Spleen (tissue), 11 donors: ENCODE results near the gene GPATCH2. TPM values are rescaled to one million over a fixed set of nuclear protein-coding genes. Genes with fewer than 3 reads are reported as not detected.

ENCODE experiments used
- DNase-seq: peaks from one replicate; pipeline ENCODE4 v3.0.0-alpha.2; 2020
- H3K27ac ChIP-seq, 8 donors: fragments of 200-600 bp; sonication (generic) in 7 of 8; 1 replicate in 4 of 8; 2 replicates in 4 of 8; pipeline versions ENCODE4 v1.5.0 to v1.8.0; 2016 to 2021; ENCODE audit warnings: inconsistent platforms in 4 of 8, mild to moderate bottlenecking in 4 of 8, moderate library complexity in 1 of 8
- H3K27me3 ChIP-seq, 7 donors: fragments of 200-600 bp; sonication (generic) in 6 of 7; replicated peaks in 1 of 7; 1 replicate in 4 of 7; 2 replicates in 3 of 7; pipeline versions ENCODE4 v1.5.0 to v1.8.0; 2016 to 2021; ENCODE audit warnings: inconsistent platforms in 3 of 7, mild to moderate bottlenecking in 1 of 7
- H3K36me3 ChIP-seq, 6 donors: fragments of 200-600 bp; sonication (generic) in 5 of 6; 1 replicate in 4 of 6; 2 replicates in 2 of 6; pipeline versions ENCODE4 v1.5.0 to v1.8.0; 2016 to 2021; ENCODE audit warnings: inconsistent platforms in 2 of 6
- H3K4me1 ChIP-seq, 6 donors: fragments of 200-600 bp; sonication (generic) in 5 of 6; 1 replicate in 3 of 6; 2 replicates in 3 of 6; pipeline versions ENCODE4 v1.5.0 to v1.8.0; 2016 to 2021; ENCODE audit warnings: inconsistent platforms in 3 of 6
- H3K4me3 ChIP-seq, 8 donors: fragments of 200-600 bp; sonication (generic) in 7 of 8; 1 replicate in 4 of 8; 2 replicates in 4 of 8; pipeline versions ENCODE4 v1.5.0 to v1.8.0; 2016 to 2021; ENCODE audit warnings: inconsistent platforms in 4 of 8, mild to moderate bottlenecking in 4 of 8, moderate library complexity in 2 of 8
- H3K9me3 ChIP-seq, 8 donors: fragments of 200-600 bp; sonication (generic) in 7 of 8; 1 replicate in 4 of 8; 2 replicates in 4 of 8; pipeline versions ENCODE4 v1.5.0 to v1.8.0; 2016 to 2021; ENCODE audit warnings: inconsistent platforms in 4 of 8
- POLR2A ChIP-seq, 3 donors: fragments of 450-650 bp; IDR thresholded peaks; one replicate each; pipeline ENCODE4 v1.5.1; 2017; ENCODE audit warnings: antibody characterized with exemption in 3 of 3, mild to moderate bottlenecking in 1 of 3
- POLR2AphosphoS5 ChIP-seq, 3 donors: sonication (generic); formaldehyde crosslinking; IDR thresholded peaks; one replicate each; pipeline ENCODE4 v1.5.1; 2017; ENCODE audit warnings: antibody characterized with exemption in 3 of 3
- WGBS, 5 donors: extraction: QIAGEN DNeasy Blood & Tissue Kit in 3 of 5; methylation state at CpG; one replicate each; pipeline versions ENCODE4 v1.1.5 to v1.1.7; 2013 to 2018; 5-methylcytosine and 5-hydroxymethylcytosine counted together
- intact Hi-C: fragments of 100-400 bp; cut with DNase I; formaldehyde crosslinking; loops from one replicate; pipeline ENCODE4 v1.15.0; 2023; ENCODE audit warnings: low total_unique reads
- polyA plus RNA-seq, 3 donors: library from polyadenylated mRNA; stranded (reverse); fragments of 200-250 nt; gene quantifications; one replicate each; pipeline ENCODE4 v1.2.1, GENCODE V29; 2013
- total RNA-seq, 7 donors: library from RNA; depleted of rRNA in 3 of 7; stranded (reverse); fragments of >200 nt in 3 of 7; fragmentation: NEBNext Ultra II Directional in 4 of 7; extraction: Animal tissue kit (Norgen Biotek cat#: 25700) in 4 of 7; gene quantifications; one replicate each; pipeline versions ENCODE4 v1.1.0 to v1.2.1, GENCODE V29; 2016 to 2021
- TF ChIP-seq, protein P1 (sequence below), 11 experiments: fragments of 200-600 bp in 7 of 11; fragments of 450-650 bp in 4 of 11; sonication (generic) in 4 of 11; IDR thresholded peaks in 8 of 11; conservative IDR thresholded peaks in 3 of 11; 1 replicate in 7 of 11; 2 replicates in 4 of 11; pipeline versions ENCODE4 v1.4.0 to v1.8.0; 2016 to 2021; ENCODE audit warnings: antibody characterized with exemption in 11 of 11, inconsistent platforms in 4 of 11, mild to moderate bottlenecking in 1 of 11
- donor health status: healthy with polysubstance abuse.
- donor health status: DM: no; HTN: no; CAD: no; lungs with moderate emphysema.
- donor health status: DM: no; HTN: no; CAD: no.
- donor health status: Bipolar disorder and iron deficiency.
- donor health status: healthy.
- donor health status: DM: no; HTN: no; CAD: no.
- donor health status: DM: yes; HTN: yes; CAD: no.

GPATCH2 gene
- total and polyA plus RNA-seq, 10 donors = 2.7 to 24.2 (median 17.7) TPM

DNA sequence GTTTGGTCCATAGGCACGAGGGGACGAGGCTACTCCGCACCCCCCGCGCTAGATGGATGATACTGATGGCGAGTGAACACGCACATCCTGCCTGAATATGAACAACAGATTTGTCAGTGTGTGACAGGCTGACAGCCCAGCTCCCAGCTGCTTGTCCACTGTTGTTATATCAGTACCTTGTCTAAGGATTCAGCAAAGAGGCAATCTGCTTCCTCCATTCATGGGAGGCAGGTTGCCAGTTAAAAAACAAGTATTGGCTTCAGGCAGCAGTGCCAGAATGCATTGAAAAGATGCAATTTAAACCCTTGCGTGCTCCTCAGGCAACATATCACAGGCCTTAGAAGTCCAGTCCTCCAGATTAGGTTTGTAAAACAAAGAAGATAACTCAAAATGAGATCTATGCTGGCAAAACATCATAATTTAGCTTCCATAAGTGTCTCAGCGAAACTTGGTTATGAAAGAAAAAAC, 223.3 kb downstream of the GPATCH2 start:
- TF ChIP-seq, protein P1, sequence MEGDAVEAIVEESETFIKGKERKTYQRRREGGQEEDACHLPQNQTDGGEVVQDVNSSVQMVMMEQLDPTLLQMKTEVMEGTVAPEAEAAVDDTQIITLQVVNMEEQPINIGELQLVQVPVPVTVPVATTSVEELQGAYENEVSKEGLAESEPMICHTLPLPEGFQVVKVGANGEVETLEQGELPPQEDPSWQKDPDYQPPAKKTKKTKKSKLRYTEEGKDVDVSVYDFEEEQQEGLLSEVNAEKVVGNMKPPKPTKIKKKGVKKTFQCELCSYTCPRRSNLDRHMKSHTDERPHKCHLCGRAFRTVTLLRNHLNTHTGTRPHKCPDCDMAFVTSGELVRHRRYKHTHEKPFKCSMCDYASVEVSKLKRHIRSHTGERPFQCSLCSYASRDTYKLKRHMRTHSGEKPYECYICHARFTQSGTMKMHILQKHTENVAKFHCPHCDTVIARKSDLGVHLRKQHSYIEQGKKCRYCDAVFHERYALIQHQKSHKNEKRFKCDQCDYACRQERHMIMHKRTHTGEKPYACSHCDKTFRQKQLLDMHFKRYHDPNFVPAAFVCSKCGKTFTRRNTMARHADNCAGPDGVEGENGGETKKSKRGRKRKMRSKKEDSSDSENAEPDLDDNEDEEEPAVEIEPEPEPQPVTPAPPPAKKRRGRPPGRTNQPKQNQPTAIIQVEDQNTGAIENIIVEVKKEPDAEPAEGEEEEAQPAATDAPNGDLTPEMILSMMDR (IDR thresholded peaks at IDR 0.05 in 8 of 11, conservative IDR thresholded peaks at IDR 0.05 in 3 of 11) = no peak
- no peak for TF ChIP-seq POLR2AphosphoS5 (IDR thresholded peaks at IDR 0.05)
- TF ChIP-seq POLR2A (IDR thresholded peaks at IDR 0.05) = no peak
- intact Hi-C loops = no loop called here
- Histone ChIP-seq H3K9me3 (no peaks in the 10 kb centered on the region), H3K4me3 (no peak overlapping the region), H3K36me3 (no peaks in the 10 kb centered on the region), H3K4me1 (no peaks in the 10 kb centered on the region), H3K27ac (no peak overlapping the region), H3K27me3 (no peaks in the 10 kb centered on the region)
- DNase-seq = no peak
- WGBS, 5 donors = 74 to 86% (median 79%) methylated on average over 9 of the region's 9 CpGs

DNA sequence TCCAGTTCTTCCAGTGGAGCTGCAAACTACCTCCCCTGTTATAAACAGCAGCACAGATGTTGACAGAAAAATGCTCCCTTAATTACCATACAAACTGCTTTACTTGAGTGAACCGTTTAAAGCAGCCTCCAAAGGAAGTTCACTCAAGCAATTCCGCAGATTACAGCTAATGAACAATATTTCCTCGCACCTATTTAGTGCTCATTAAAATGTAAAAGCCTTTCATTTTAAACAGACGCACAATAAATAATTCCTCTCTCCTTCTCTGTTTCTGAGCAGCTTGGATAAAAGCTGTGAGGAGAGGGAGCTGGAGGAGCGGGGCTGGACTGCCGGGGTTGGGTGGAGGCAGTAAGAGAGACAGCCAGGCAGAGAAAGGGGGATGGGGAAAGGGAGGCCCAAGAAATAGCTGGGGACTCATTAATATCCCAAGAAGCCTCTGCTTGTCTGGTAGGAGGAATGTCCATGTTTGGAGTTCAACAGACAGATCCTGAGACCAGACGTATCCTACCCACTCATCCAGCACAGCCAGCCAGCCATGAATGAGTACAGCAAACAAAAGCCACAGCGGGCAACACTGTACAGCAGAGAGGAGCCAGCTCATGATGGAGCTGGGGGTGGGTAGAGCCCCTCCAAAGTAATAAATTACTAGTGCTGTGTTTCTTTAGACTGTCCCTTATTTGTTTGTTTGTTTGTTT, 227.7 kb downstream of the GPATCH2 start:
- Histone ChIP-seq H3K4me1 (no peaks in the 10 kb centered on the region), H3K36me3 (no peaks in the 10 kb centered on the region), H3K27me3 (peaks cover 0 to 5% (median 0%) of the 10 kb centered on the region in 7 donors), H3K9me3 (no peaks in the 10 kb centered on the region), H3K4me3 (no peak overlapping the region), H3K27ac (no peak overlapping the region)
- TF ChIP-seq, protein P1 (IDR thresholded peaks at IDR 0.05 in 8 of 11, conservative IDR thresholded peaks at IDR 0.05 in 3 of 11) = no peak
- no peak for TF ChIP-seq POLR2A (IDR thresholded peaks at IDR 0.05)
- no peak for TF ChIP-seq POLR2AphosphoS5 (IDR thresholded peaks at IDR 0.05)
- WGBS, 5 donors = 74 to 80% (median 77%) methylated on average over 8 of the region's 8 CpGs
- DNase-seq = no peak
- intact Hi-C loops = no loop called here

DNA sequence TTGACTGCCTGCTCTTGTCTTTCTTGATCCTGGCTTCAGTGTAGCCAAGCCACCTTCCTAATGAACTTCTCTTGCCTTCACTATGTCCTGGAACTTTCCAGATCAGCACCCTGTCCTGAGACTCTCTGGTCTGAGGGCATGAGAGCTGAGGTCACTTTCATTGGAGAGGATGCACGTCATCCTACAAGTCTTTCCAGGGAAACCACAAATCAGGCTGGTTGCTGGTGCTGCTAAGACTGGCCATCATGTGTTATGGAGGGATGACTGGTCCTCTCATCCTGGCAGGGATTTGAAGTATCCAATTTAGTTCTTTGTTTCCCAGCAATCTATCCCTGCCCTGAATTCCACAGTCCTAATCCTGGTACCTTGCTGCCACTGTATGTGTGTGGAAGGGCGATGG, 228.6 kb downstream of the GPATCH2 start:
- H3K4me3 ChIP-seq = no peak overlapping the region
- no peaks in the 10 kb centered on the region for H3K4me1 ChIP-seq
- H3K27ac ChIP-seq = no peak overlapping the region
- WGBS, 5 donors = 61 to 87% (median 65%) methylated on average over 2 of the region's 2 CpGs
- intact Hi-C loops = no loop called here
- no peaks in the 10 kb centered on the region for H3K36me3 ChIP-seq
- H3K27me3 ChIP-seq = peaks cover 0 to 5% (median 0%) of the 10 kb centered on the region in 7 donors
- TF ChIP-seq POLR2A (IDR thresholded peaks at IDR 0.05) = no peak
- TF ChIP-seq, protein P1 (IDR thresholded peaks at IDR 0.05 in 8 of 11, conservative IDR thresholded peaks at IDR 0.05 in 3 of 11) = no peak
- TF ChIP-seq POLR2AphosphoS5 (IDR thresholded peaks at IDR 0.05) = no peak
- H3K9me3 ChIP-seq = no peaks in the 10 kb centered on the region
- no peak for DNase-seq

DNA sequence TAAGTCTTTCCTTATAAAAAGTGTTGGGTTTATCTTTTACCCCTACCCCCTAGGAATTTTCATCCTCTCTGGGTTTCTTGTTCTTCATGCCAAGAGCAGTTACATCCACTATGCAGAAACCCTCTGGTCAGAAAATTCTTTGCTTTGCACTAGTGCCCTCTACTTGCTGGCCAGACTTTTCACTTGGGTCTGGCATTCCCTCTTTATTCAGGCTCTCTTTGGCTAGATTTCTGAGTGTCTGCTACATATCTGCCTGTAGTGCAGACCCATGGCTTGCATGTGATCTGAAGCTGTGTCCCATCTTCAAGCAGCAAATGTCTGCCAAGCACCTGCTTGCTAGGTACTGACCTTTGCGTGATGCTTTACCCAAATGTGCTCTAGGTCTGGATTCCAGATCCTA, 237.0 kb downstream of the GPATCH2 start:
- TF ChIP-seq, protein P1 (IDR thresholded peaks at IDR 0.05 in 8 of 11, conservative IDR thresholded peaks at IDR 0.05 in 3 of 11) = no peak
- no peak for TF ChIP-seq POLR2A (IDR thresholded peaks at IDR 0.05)
- TF ChIP-seq POLR2AphosphoS5 (IDR thresholded peaks at IDR 0.05) = no peak
- Histone ChIP-seq H3K9me3 (no peaks in the 10 kb centered on the region), H3K36me3 (no peaks in the 10 kb centered on the region), H3K27ac (no peak overlapping the region), H3K4me1 (no peaks in the 10 kb centered on the region), H3K27me3 (no peaks in the 10 kb centered on the region), H3K4me3 (no peak overlapping the region)
- 74 to 94% (median 88%) methylated on average over 1 of the region's 1 CpG for WGBS, 5 donors
- intact Hi-C loops = no loop called here
- DNase-seq = no peak
